ENCODE data around the gene ZG16B.

ZG16B gene

GRCh38 chr16:2825049-2825742, 4.9 kb upstream of the ZG16B start:
- no peak for DNase-seq (ENCODE audit: low read depth in 2 of 2)

GRCh38 chr16:2825906-2826305, 4.2 kb upstream of the ZG16B start:
- DNase-seq (ENCODE audit: low read depth in 2 of 2) = no peak

- no peak for DNase-seq (ENCODE audit: low read depth in 2 of 2)
These were observed 3.3 kb upstream of the ZG16B start for GRCh38 chr16:2826591-2827373.

DNA sequence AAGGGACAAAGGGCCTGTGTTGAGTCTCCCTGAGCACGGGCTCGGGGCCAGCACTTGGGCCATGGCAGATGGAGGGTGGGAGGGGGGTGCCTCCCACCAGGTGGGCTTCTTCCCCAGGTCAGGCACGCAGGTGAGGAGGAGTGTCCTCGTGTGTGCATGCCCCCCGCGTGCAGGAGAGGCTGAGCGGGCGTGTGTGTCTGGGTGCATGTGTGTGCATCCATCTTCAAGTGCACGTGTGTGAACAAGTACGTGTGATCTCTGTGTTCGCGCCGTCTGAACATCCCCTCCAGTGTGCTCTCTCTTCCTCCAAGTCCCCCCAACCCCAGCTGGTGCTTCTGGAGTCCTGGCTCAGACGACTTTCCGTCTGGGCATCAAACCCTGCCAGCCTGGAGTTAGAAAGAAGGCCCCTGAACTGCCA, 2.7 kb upstream of the ZG16B start:
- no peak for DNase-seq (ENCODE audit: low read depth in 2 of 2)

DNA sequence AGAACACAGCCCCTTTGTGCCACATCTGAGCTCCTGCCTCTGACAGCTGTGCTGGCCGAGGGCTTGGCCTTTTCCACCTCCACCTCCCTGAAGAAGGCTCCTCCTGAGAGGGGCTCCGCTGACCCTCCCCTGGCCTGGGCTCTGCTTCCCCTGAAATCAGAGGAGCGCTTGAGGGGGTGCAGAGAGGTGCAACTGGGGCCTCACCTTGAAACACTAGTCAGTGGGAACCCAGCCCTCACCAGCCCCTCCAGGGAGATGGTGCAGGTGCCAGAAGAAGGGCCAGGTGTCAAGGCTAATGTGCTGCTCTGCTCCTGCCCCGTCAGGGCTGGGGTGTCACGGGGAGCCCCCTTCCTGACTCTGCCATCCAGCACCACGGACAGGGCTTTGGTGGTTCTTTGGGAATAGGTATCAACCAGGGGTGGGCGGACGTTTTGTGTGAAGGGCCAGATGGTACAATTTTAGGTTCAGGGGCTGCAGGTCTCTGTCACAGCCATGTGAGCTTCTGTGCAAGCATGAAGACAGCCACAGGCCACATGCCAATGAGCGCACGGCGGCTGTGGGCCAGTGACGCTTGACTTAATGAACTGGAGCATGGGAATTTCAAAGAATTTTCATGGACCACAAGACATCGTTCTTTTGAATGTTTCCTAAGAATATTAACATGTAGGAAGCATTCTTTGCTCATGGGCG, 2.1 kb upstream of the ZG16B start:
- DNase-seq (ENCODE audit: low read depth in 2 of 2) = no peak

- DNase-seq (ENCODE audit: low read depth in 2 of 2) = no peak
These were observed 1.6 kb upstream of the ZG16B start for GRCh38 chr16:2828521-2828840.

- DNase-seq (ENCODE audit: low read depth in 2 of 2) = no peak
These were observed 1.1 kb upstream of the ZG16B start for GRCh38 chr16:2828876-2829430.

DNA sequence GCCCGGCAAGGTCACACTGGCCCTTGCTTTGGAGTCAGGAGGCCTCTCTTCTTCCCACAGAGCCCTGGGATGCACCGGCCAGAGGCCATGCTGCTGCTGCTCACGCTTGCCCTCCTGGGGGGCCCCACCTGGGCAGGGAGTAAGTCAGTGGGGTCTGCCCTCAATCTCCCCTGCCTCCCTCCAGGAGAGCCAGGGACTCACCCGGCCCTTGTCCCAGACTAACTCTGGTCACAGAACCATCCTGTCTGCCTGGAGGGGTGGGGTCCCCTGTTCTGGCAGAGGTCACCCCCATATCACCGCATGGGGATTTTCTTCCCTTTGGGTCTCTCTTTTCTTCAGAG, 222 bp downstream of the ZG16B start:
- DNase-seq (ENCODE audit: low read depth in 2 of 2) = no peak

- DNase-seq (ENCODE audit: low read depth in 2 of 2) = no peak
These were observed 1.1 kb downstream of the ZG16B start for GRCh38 chr16:2831203-2831602.

DNA sequence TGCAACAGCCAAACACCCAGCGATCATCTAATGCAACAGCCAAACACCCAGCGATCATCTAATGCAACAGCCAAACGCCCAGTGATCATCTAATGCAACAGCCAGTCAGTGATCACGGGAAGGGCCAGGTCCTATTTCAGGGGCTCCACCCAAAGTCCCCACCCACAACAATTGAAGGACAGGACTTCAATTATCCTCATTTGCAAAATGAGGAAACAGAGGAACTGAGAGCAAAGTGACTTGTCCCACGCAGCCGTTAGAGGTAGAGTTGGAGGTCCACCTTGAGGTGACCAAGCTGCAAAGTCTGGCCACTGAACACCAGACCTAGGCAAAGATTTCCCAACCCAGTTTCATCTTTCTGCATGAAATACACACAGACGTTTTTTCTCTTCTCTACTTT, 3.7 kb downstream of the ZG16B start:
- DNase-seq (ENCODE audit: low read depth in 2 of 2) = no peak

- DNase-seq (ENCODE audit: low read depth in 2 of 2) = no peak
These were observed 4.9 kb downstream of the ZG16B start for GRCh38 chr16:2834968-2835367.

DNA sequence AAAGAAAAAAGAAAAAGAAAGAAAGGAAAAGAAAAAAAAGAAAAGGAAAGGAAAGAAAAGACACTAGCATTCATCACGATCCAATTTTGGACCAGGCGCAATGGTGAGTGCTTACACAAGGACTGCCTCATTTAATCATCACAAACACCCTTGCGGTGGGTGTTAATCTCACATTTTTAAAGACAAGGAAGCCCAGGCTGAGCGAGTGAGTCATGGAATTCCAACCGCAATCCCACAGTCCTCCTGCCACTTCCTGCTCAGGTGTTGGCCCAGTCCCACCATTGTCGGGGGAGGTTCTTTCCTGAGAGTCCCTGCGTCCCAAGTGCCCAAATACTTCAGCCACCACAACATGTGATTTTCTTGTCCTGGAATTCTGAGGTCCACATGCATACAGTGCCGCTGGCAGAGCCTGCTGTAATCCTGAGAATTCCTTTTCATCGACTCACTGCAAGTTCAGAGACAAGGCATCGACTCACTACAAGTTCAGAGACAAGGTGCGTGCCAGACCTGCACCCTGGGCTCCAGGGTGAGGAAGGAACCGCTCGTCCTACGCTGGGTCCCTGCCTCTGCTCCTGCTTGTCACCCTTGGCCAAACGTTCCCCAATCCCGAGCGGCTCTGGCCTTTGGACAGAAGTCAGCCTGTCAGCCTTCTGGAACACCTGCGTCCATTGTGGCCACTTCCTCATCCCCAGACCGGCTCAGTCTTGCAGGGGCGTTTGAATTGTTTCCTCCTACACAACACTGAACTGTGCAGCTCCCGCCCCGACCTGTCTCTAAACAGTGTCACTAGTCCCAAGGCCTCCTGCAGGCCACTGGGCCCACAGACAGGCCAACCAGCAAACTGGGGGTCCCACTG, 5.8 kb downstream of the ZG16B start:
- DNase-seq (ENCODE audit: low read depth in 2 of 2) = no peak

GRCh38 chr16:2836646-2837508, 6.8 kb downstream of the ZG16B start:
- DNase-seq (ENCODE audit: low read depth in 2 of 2) = no peak

GRCh38 chr16:2838928-2839327, 8.8 kb downstream of the ZG16B start:
- DNase-seq (ENCODE audit: low read depth in 2 of 2) = peak; percentile 38

GRCh38 chr16:2839650-2840450, 9.7 kb downstream of the ZG16B start:
- no peak for DNase-seq (ENCODE audit: low read depth in 2 of 2)

DNA sequence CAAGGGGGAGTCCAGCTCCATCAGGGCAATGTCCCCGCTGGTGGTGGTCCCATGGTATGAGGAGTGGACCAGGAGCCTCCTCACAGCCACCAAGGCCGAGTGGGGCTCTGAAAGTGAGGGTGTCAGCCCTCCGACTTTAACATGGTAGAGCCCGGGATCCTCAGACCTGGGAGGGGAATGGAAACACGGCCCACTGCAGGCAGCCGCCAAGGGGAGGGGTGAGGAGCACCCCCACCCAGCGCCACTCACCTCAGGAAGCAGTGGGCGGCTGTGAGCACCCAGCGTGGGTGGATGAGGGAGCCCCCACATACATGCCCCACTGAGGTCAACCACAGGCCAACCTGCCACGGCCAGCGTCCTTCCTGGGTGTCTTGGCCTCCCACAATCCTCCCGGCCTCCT, 10.8 kb downstream of the ZG16B start:
- no peak for DNase-seq (ENCODE audit: low read depth in 2 of 2)

GRCh38 chr16:2841606-2842339, 11.7 kb downstream of the ZG16B start:
- DNase-seq (ENCODE audit: low read depth in 2 of 2) = no peak

- peak; percentile 81 to 85 for DNase-seq (ENCODE audit: low read depth in 2 of 2)
These were observed 12.4 kb downstream of the ZG16B start for GRCh38 chr16:2842340-2843000.

DNA sequence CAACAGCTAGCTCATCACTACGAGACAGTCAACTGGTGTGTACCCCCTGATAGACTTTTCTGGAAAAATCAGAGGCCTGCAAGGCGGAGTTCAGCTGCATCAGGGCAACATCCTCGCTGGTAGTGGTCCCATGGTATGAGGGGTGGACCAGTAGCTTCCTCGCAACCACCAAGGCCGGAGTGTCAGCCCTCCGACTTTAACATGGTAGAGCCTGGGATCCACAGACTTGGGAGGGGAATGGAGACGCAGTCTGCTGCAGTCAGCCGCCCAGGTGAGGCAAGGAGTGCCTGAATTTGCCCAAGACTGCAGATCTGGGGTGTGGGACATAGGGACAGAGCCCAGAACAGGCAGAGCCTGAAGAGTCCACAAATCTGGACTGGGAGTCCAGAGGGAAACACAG, 13.4 kb downstream of the ZG16B start:
- no peak for DNase-seq (ENCODE audit: low read depth in 2 of 2)
